ENCODE data around the gene SPACA4.
"Not testable (repeated sequence)": the region's sequence is repeated elsewhere in the genome, so short reads cannot be mapped to it uniquely, and the experiment has no call there.

The SPACA4 gene

DNA sequence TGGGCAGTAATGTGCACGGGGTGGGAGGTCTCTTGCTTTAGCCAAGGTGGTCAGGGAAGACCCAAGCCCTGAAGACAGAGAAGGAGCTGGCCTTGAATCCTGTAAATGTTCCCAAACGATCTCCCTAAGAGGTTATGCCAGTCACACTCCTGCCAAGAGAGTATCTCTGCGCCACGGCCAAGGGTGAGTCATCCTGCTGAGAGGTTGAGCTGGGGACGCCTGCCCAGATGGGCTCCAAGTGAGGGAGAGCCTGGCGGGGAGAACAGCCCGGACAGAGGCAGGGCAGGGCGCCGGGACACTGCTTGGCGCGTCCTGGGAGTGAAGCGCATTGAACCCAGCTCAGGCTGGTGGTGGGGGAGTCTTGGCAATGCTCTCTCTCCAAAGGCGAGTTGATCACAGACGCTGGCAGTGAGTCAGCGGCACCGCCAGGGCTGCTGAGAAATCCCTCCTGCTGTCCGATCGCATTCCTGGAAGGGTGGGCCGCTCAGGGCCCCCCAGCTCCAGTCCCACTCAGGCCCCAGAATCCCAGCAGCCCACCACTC lies 38.1 kb upstream of the SPACA4 start:
- in situ Hi-C loops (cut with MboI; ENCODE audit: low pct_unique_long_range_greater_than_20kb, low sequenced_read_pairs, unreplicated experiment), result no loop called here
- DNase-seq (ENCODE audit: low spot score), result no peak

DNA sequence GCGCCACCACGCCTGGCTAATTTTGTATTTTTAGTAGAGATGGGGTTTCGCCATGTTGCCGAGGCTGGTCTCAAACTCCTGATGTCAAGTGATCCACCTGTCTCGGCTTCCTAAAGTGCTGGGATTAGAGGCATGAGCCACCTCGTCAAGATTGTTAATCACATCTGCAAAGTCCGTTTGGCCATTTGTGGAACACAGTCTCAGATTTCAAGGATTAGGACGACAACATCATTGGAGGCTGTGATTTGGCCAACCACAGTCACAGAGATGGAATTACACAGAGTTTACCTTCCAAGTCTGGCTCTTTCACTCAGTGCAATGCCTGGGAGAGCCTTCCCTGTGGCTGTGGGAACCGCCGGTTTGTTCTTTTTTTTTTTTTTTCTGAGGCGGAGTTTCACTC lies 36.7 kb upstream of the SPACA4 start:
- in situ Hi-C loops (cut with MboI; ENCODE audit: low pct_unique_long_range_greater_than_20kb, low sequenced_read_pairs, unreplicated experiment), result no loop called here
- TF ChIP-seq, protein P1, sequence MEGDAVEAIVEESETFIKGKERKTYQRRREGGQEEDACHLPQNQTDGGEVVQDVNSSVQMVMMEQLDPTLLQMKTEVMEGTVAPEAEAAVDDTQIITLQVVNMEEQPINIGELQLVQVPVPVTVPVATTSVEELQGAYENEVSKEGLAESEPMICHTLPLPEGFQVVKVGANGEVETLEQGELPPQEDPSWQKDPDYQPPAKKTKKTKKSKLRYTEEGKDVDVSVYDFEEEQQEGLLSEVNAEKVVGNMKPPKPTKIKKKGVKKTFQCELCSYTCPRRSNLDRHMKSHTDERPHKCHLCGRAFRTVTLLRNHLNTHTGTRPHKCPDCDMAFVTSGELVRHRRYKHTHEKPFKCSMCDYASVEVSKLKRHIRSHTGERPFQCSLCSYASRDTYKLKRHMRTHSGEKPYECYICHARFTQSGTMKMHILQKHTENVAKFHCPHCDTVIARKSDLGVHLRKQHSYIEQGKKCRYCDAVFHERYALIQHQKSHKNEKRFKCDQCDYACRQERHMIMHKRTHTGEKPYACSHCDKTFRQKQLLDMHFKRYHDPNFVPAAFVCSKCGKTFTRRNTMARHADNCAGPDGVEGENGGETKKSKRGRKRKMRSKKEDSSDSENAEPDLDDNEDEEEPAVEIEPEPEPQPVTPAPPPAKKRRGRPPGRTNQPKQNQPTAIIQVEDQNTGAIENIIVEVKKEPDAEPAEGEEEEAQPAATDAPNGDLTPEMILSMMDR (IDR thresholded peaks at IDR 0.05; ENCODE audit: extremely low read depth, insufficient read depth, missing control alignments), result no peak
- no peak for DNase-seq (ENCODE audit: low spot score)

More for the DNA sequence above, 38.1 kb upstream of the SPACA4 start:
- TF ChIP-seq, protein P1 (IDR thresholded peaks at IDR 0.05; ENCODE audit: extremely low read depth, insufficient read depth, missing control alignments), result no peak

DNA sequence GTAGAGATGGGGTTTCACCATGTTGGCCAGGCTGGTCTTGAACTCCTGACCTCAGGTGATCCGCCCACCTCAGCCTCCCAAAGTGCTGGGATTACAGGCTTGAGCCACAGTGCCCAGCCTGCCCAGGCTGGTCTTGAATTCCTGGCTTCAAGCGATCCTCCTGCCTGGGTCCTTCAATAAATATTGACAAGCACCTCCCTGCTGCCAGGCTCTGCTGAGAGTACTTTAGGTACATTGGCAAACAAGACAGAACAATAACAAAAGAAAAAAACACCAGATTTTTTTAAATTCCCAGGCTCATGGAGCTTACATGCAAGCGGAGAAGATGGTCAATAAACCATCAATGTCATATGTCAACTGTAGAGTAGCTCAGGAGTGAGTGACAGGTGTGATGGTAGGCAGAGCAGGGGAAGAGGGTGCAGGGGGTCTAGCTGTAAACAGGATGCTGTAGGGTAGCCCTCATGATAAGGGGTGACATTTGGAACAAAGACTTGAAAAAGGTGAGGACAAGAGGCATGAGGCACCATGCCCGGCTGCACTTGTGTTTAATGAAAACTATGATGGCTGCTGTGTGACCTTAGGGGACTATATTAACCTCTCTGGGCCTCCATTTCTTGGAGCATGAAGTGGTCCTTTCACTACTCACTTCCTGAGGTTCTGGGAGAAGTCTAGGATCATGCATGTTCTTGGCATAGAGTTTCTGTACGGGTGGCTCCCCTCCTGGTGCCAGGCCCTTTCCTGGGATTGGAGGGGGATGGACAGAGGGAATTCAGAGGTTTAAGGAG lies 35.0 kb upstream of the SPACA4 start:
- DNase-seq (ENCODE audit: low spot score), result no peak
- in situ Hi-C loops (cut with MboI; ENCODE audit: low pct_unique_long_range_greater_than_20kb, low sequenced_read_pairs, unreplicated experiment), result no loop called here
- TF ChIP-seq, protein P1 (IDR thresholded peaks at IDR 0.05; ENCODE audit: extremely low read depth, insufficient read depth, missing control alignments), result no peak

DNA sequence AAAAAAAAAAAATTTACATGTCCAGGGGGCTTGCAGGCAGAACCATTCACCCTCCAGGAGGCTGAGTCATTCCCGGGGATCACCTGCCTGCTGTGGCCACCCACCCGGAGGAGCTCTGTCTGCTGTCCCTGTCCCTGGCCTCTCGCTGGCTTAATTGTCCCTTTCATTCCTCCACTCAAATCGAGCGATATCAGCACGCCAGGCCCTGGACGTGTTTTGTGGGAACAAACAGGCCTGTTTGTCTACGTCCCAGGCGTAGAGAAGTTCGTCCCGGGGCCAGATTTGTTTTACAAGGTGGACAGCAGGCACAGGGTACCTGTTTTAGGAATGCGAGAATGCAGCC lies 33.4 kb upstream of the SPACA4 start:
- DNase-seq (ENCODE audit: low spot score), result no peak
- in situ Hi-C loops (cut with MboI; ENCODE audit: low pct_unique_long_range_greater_than_20kb, low sequenced_read_pairs, unreplicated experiment), result no loop called here
- TF ChIP-seq, protein P1 (IDR thresholded peaks at IDR 0.05; ENCODE audit: extremely low read depth, insufficient read depth, missing control alignments), result no peak

DNA sequence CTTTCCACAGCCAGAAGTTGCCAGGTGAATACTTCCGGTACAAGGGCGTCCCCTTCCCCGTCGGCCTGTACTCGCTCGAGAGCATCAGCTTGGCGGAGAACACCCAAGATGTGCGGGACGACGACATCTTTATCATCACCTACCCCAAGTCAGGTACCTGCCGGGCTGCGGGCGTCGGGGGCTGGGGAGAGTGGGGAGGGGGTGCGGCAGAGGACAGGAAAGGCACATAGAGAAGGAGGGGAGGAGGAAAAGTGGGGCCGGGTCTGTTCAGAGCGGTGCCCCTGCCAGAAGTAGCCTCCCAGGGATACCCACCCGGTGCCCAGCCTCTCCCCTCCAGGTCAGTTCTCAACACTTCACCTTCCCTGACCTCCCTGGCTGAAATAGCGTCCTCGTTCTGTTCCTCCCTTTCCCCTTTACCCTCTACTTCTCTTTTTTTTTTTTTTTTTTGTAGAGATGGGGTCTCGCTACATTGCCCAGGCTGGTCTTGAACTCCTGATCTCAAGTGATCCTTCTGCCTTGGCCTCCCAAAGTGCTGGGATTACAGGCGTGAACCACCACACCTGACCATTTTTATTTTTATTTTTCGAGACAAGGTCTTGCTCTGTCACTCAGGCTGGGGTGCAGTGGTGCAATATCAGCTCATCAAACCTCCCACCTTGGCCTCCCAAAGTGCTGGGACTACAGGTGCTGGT lies 30.5 kb upstream of the SPACA4 start:
- in situ Hi-C loops (cut with MboI; ENCODE audit: low pct_unique_long_range_greater_than_20kb, low sequenced_read_pairs, unreplicated experiment), result no loop called here
- DNase-seq (ENCODE audit: low spot score), result no peak

DNA sequence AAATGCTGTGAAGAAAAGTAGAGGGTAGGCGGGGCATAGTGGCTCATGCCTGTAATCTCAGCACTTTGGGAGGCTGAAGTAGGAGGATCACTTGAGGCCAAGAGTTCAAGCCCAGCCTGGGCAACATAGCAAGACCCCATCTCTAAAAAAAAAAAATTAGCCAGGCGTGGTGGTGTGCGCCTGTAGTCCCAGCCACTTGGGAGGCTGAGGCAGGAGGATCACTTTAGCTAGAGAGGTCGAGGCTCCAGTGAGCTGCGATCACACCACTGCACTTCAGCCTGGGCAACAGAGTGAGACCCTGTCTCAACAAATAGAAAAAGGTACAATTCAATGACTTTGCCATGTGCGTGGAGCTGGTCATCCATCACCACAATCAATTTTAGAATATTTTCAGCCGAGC lies 28.6 kb upstream of the SPACA4 start:
- in situ Hi-C loops (cut with MboI; ENCODE audit: low pct_unique_long_range_greater_than_20kb, low sequenced_read_pairs, unreplicated experiment), result not testable (repeated sequence)

More for the DNA sequence above, 30.5 kb upstream of the SPACA4 start:
- TF ChIP-seq, protein P1 (IDR thresholded peaks at IDR 0.05; ENCODE audit: extremely low read depth, insufficient read depth, missing control alignments), result no peak

DNA sequence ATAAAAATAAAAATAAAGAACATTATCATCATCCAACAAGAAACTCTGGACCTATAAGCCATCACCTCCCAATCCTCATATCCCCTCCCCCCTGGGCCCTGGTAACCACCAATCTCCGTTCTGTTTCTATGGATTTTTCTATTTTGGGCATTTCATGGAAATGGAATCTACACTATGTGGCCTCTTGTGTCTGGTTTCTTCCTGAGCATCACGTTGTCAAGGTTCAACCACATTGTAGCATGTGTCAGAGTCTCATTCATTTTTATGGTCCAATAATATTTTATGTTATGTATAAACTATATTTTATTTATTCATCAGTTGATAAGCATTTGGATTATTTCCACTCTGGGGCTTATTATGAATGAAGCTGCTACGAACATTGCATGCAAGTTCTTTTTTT lies 27.7 kb upstream of the SPACA4 start:
- in situ Hi-C loops (cut with MboI; ENCODE audit: low pct_unique_long_range_greater_than_20kb, low sequenced_read_pairs, unreplicated experiment), result no loop called here
- TF ChIP-seq, protein P1 (IDR thresholded peaks at IDR 0.05; ENCODE audit: extremely low read depth, insufficient read depth, missing control alignments), result no peak
- DNase-seq (ENCODE audit: low spot score), result no peak

More for the DNA sequence above, 28.6 kb upstream of the SPACA4 start:
- not testable (repeated sequence) for DNase-seq (ENCODE audit: low spot score)
